Measurements from ENCODE around the gene PASK.

DNA sequence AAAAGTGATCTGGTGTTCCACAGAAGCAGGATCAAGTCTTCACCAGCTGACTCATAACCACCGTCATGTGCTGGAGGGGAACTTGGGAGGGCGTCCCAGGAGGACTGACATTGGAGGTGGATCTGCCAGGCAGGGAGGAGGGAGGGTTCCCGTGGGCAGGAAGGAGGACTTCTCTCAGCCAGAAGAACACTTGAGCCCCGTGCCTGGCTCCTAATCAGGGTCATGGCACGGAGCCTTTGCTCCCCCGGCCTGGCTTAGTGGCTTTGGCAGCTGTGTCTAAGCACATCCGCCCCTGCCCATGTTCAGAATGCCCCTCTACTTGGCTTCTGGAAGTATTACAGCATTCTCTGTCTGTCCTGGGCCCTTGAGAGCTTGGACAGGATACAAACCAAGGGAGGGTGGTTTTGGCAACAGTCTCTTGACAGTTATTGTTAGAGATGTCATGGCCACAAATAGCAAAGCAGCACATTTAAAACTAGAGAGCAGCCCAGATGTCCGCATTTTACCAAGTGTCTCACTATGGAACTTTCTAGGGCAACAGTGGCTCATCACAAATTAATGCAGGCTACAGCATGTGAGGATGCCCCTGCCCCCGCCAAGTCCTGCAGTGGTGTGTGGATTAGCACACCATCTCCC lies 12.5 kb upstream of the PASK start:
- TF ChIP-seq, protein P1, sequence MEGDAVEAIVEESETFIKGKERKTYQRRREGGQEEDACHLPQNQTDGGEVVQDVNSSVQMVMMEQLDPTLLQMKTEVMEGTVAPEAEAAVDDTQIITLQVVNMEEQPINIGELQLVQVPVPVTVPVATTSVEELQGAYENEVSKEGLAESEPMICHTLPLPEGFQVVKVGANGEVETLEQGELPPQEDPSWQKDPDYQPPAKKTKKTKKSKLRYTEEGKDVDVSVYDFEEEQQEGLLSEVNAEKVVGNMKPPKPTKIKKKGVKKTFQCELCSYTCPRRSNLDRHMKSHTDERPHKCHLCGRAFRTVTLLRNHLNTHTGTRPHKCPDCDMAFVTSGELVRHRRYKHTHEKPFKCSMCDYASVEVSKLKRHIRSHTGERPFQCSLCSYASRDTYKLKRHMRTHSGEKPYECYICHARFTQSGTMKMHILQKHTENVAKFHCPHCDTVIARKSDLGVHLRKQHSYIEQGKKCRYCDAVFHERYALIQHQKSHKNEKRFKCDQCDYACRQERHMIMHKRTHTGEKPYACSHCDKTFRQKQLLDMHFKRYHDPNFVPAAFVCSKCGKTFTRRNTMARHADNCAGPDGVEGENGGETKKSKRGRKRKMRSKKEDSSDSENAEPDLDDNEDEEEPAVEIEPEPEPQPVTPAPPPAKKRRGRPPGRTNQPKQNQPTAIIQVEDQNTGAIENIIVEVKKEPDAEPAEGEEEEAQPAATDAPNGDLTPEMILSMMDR (IDR thresholded peaks at IDR 0.05 in 2 of 3, conservative IDR thresholded peaks at IDR 0.05 in 1 of 3; ENCODE audit: borderline replicate concordance in 1 of 3, insufficient read depth in 1 of 3, low read depth in 2 of 3, low read length in 2 of 3) = no peak
- TF ChIP-seq POLR2A (IDR thresholded peaks at IDR 0.05; ENCODE audit: borderline replicate concordance, extremely low read depth, insufficient read depth, insufficient read length) = no peak
- no peak for TF ChIP-seq JUND (IDR thresholded peaks at IDR 0.05)
- TF ChIP-seq ZFX (IDR thresholded peaks at IDR 0.05) = no peak
- no peak for TF ChIP-seq SRF (IDR thresholded peaks at IDR 0.05; ENCODE audit: low read depth)
- TF ChIP-seq EZH2 (IDR thresholded peaks at IDR 0.05) = no peak
- TF ChIP-seq, protein P2, sequence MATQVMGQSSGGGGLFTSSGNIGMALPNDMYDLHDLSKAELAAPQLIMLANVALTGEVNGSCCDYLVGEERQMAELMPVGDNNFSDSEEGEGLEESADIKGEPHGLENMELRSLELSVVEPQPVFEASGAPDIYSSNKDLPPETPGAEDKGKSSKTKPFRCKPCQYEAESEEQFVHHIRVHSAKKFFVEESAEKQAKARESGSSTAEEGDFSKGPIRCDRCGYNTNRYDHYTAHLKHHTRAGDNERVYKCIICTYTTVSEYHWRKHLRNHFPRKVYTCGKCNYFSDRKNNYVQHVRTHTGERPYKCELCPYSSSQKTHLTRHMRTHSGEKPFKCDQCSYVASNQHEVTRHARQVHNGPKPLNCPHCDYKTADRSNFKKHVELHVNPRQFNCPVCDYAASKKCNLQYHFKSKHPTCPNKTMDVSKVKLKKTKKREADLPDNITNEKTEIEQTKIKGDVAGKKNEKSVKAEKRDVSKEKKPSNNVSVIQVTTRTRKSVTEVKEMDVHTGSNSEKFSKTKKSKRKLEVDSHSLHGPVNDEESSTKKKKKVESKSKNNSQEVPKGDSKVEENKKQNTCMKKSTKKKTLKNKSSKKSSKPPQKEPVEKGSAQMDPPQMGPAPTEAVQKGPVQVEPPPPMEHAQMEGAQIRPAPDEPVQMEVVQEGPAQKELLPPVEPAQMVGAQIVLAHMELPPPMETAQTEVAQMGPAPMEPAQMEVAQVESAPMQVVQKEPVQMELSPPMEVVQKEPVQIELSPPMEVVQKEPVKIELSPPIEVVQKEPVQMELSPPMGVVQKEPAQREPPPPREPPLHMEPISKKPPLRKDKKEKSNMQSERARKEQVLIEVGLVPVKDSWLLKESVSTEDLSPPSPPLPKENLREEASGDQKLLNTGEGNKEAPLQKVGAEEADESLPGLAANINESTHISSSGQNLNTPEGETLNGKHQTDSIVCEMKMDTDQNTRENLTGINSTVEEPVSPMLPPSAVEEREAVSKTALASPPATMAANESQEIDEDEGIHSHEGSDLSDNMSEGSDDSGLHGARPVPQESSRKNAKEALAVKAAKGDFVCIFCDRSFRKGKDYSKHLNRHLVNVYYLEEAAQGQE (IDR thresholded peaks at IDR 0.05; ENCODE audit: low read depth) = no peak

All from HCT116 (cell line).